ENCODE results near the gene EML6. TPM values are rescaled to one million over a fixed set of nuclear protein-coding genes. Genes with fewer than 3 reads are reported as not detected.

EML6 gene
- polyA plus RNA-seq, 2 of the 4 experiments (the other 2 are of a cell fraction), result 1.4 to 1.5 TPM

DNA sequence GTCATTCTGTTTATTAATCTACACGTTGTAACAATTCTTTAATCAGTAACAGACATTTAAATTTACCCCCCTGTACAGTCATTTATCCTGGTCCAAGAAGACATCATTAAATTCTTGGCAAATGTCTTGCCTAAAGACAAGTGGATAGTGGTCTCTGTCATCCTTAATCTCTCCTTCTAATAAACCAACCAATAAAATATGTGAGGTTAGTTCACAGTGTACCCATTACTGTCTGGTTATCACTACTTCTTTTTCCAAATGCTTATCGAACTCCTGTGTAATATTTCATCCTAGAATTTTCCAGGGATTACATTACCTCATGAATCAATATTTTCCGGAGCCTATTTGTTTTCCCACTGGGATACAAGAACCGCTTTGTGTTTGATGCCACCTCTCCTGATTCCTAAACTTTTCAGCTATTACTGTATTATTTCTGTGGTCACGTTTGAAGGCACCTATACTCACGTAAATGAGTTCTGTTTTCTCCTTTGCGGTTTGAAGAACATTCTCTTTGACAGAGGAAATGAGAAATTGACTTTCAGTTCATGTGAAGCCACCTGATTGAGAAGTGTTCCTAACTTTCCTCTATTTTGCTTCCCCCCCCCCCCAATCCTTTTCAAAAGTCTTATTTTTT, 195.3 kb downstream of the EML6 start:
- WGBS (ENCODE audit: missing lambda C conversion rate), result 50% methylated on average over 7 of the region's 7 CpGs
- ATAC-seq, result no peak
- Histone ChIP-seq H3K4me3 (no peak overlapping the region), H3K4me2 (no peak overlapping the region), H3K4me1 (peaks cover under 1% of the 10 kb centered on the region; the same call in 2 of the 3 replicates), H3K27ac (no peak overlapping the region), H3K9me3 (peaks cover 16% of the 10 kb centered on the region; the same call in 2 of the 3 replicates)
- FAIRE-seq, result no peak
- POLR2A ChIA-PET, result no interaction called here
- CTCF ChIA-PET, result interaction anchor here (0.7 to 2.6 kb wide), 2 partner anchors 12 to 19 kb away, joined by 3 to 7 read pairs; no protein-coding TSS in a partner anchor
- no peak for DNase-seq (ENCODE audit: low read depth in 1 of 2, low spot score in 1 of 2)
- TF ChIP-seq RFX5 (IDR thresholded peaks at IDR 0.05), result no peak
- no peak for TF ChIP-seq RNF2 (IDR thresholded peaks at IDR 0.05; ENCODE audit: borderline replicate concordance, low read depth)
- TF ChIP-seq EHMT2 (IDR thresholded peaks at IDR 0.05; ENCODE audit: low read depth), result no peak
- no peak for TF ChIP-seq USF2 (IDR thresholded peaks at IDR 0.05)
- no peak for TF ChIP-seq TFCP2L1 (CRISPR knock-in tag; IDR thresholded peaks at IDR 0.05)

- TF ChIP-seq, protein P1, sequence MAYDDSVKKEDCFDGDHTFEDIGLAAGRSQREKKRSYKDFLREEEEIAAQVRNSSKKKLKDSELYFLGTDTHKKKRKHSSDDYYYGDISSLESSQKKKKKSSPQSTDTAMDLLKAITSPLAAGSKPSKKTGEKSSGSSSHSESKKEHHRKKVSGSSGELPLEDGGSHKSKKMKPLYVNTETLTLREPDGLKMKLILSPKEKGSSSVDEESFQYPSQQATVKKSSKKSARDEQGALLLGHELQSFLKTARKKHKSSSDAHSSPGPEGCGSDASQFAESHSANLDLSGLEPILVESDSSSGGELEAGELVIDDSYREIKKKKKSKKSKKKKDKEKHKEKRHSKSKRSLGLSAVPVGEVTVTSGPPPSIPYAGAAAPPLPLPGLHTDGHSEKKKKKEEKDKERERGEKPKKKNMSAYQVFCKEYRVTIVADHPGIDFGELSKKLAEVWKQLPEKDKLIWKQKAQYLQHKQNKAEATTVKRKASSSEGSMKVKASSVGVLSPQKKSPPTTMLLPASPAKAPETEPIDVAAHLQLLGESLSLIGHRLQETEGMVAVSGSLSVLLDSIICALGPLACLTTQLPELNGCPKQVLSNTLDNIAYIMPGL (CRISPR knock-in tag; IDR thresholded peaks at IDR 0.05; ENCODE audit: borderline replicate concordance), result no peak
- WGBS (ENCODE audit: missing lambda C conversion rate), result 46% methylated on average over 1 of the region's 1 CpG
- FAIRE-seq, result peak; percentile 56
- peaks cover 16% of the 10 kb centered on the region; the same call in 2 of the 3 replicates for H3K9me3 ChIP-seq
- no peak overlapping the region for H3K27ac ChIP-seq
- ATAC-seq, result no peak
- ChIA-PET CTCF (interaction anchor here (1.1 kb wide), 1 partner anchor 11 kb away, joined by 3 read pairs; no protein-coding TSS in a partner anchor), POLR2A (no interaction called here)
- no peak for DNase-seq (ENCODE audit: low read depth in 1 of 2, low spot score in 1 of 2)
- H3K4me1 ChIP-seq, result peaks cover 7% of the 10 kb centered on the region; the same call in 2 of the 3 replicates
- H3K4me2 ChIP-seq, result no peak overlapping the region
- H3K4me3 ChIP-seq, result no peak overlapping the region
Measured at GRCh38 chr2:54920660-54921059, 197.2 kb downstream of the EML6 start.

DNA sequence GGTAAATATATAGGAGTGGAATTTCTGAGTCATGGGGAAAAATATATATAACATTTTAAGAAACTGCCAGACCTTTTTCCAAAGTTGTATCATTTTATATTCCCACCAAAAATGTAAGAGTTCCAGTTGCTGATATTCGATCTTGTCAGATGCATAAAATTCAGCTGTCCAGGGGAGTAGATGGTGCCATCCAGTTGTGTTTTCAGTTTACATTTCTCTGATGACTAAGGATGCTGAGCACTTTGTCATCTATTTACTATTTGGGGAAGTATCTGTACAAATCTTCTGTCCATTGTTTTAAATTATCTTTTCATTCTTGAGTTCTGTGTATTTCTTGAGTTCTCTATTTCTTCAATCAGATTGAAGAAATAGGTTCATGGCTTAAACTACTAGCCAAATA, 200.7 kb downstream of the EML6 start:
- Histone ChIP-seq H3K9me3 (peaks cover 22% of the 10 kb centered on the region; the same call in 2 of the 3 replicates), H3K4me2 (no peak overlapping the region), H3K27ac (no peak overlapping the region), H3K4me3 (no peak overlapping the region), H3K4me1 (peaks cover 7% of the 10 kb centered on the region; the same call in 2 of the 3 replicates)
- ChIA-PET CTCF (interaction anchor here (0.6 to 2.3 kb wide), 3 partner anchors 17 to 89 kb away, joined by 3 to 4 read pairs (median 3); no protein-coding TSS in a partner anchor), POLR2A (no interaction called here)
- ATAC-seq, result no peak
- DNase-seq (ENCODE audit: low read depth in 1 of 2, low spot score in 1 of 2), result no peak
- 19% methylated on average over 1 of the region's 1 CpG for WGBS (ENCODE audit: missing lambda C conversion rate)
- no peak for FAIRE-seq
- TF ChIP-seq, protein P2, sequence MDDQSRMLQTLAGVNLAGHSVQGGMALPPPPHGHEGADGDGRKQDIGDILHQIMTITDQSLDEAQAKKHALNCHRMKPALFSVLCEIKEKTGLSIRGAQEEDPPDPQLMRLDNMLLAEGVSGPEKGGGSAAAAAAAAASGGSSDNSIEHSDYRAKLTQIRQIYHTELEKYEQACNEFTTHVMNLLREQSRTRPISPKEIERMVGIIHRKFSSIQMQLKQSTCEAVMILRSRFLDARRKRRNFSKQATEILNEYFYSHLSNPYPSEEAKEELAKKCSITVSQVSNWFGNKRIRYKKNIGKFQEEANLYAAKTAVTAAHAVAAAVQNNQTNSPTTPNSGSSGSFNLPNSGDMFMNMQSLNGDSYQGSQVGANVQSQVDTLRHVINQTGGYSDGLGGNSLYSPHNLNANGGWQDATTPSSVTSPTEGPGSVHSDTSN (IDR thresholded peaks at IDR 0.05), result no peak
- TF ChIP-seq RFX5 (IDR thresholded peaks at IDR 0.05) (no peak), RARB (CRISPR knock-in tag; IDR thresholded peaks at IDR 0.05) (no peak), FOXS1 (CRISPR knock-in tag; IDR thresholded peaks at IDR 0.05) (no peak), POLR2A (IDR thresholded peaks at IDR 0.05; ENCODE audit: low read length) (no peak), MAZ (IDR thresholded peaks at IDR 0.05; ENCODE audit: borderline replicate concordance, low read depth, low read length) (no peak), CHD2 (IDR thresholded peaks at IDR 0.05; ENCODE audit: low read length, partially characterized antibody) (no peak), FOSB (CRISPR knock-in tag; IDR thresholded peaks at IDR 0.05) (no peak), ZSCAN20 (CRISPR knock-in tag; IDR thresholded peaks at IDR 0.05) (no peak), CEBPB (IDR thresholded peaks at IDR 0.05) (no peak), ZNF302 (CRISPR knock-in tag; IDR thresholded peaks at IDR 0.05) (no peak), PHF8 (IDR thresholded peaks at IDR 0.05; ENCODE audit: borderline replicate concordance, low read depth) (no peak), RNF2 (IDR thresholded peaks at IDR 0.05; ENCODE audit: borderline replicate concordance, low read depth) (no peak), NFE2L2 (conservative IDR thresholded peaks at IDR 0.05; ENCODE audit: low read length) (no peak), FOSL2 (IDR thresholded peaks at IDR 0.05) (no peak), FOSL2 (CRISPR knock-in tag; IDR thresholded peaks at IDR 0.05) (no peak), MAFK (IDR thresholded peaks at IDR 0.05; ENCODE audit: partially characterized antibody) (no peak), MYC (IDR thresholded peaks at IDR 0.05; ENCODE audit: borderline replicate concordance, low read length) (no peak)
- TF ChIP-seq, protein P1 (CRISPR knock-in tag; IDR thresholded peaks at IDR 0.05; ENCODE audit: borderline replicate concordance), result no peak

All from A549 (cell line).